Naive thymus-derived CD8-positive, alpha-beta T cell (primary cell): Measurements from ENCODE around the gene SLC22A31. TPM values are rescaled to one million over a fixed set of nuclear protein-coding genes. Genes with fewer than 3 reads are reported as not detected.
"Not testable (repeated sequence)": the region's sequence is repeated elsewhere in the genome, so short reads cannot be mapped to it uniquely, and the experiment has no call there.

Experiments
- ATAC-seq, 2 donors: fragments of 150-1000 bp; cut with Tn5 transposase in 1 of 2; sonication (Bioruptor Pico), chemical (Tn5 transposase) in 1 of 2; 1 replicate in 1 of 2; 2 replicates in 1 of 2; pipeline ENCODE4 v1.10.0; 2021; ENCODE audit warnings: mild to moderate bottlenecking in 2 of 2, moderate library complexity in 2 of 2
- POLR2A ChIA-PET: fragments of 350-600 bp; sonication (Branson Sonifier 250); formaldehyde crosslinking; loops from one replicate; lab custom pipeline; 2021; ENCODE audit warnings: antibody characterized with exemption; lab: Charles Lee
- DNase-seq, 10 donors: peaks; one replicate each; pipeline versions ENCODE4 v3.0.0 to v3.0.0-alpha.2; 2020 to 2022
- H3K27ac Mint-ChIP-seq, 10 donors: one replicate each; pipeline ENCODE4 v1.8.0; 2020 to 2022; ENCODE audit warnings: mild to moderate bottlenecking in 10 of 10, mixed read lengths in 10 of 10, moderate library complexity in 4 of 10, inconsistent platforms in 1 of 10
- H3K27me3 Mint-ChIP-seq, 5 donors: one replicate each; pipeline ENCODE4 v1.8.0; 2021 to 2022; ENCODE audit warnings: mixed read lengths in 5 of 5
- H3K36me3 Mint-ChIP-seq, 3 donors: one replicate each; pipeline ENCODE4 v1.8.0; 2020 to 2022; ENCODE audit warnings: mixed read lengths in 3 of 3, mild to moderate bottlenecking in 2 of 3, inconsistent platforms in 1 of 3
- H3K4me1 Mint-ChIP-seq, 4 donors: one replicate each; pipeline ENCODE4 v1.8.0; 2021 to 2022; ENCODE audit warnings: mixed read lengths in 4 of 4
- H3K4me3 Mint-ChIP-seq, 10 donors: one replicate each; pipeline ENCODE4 v1.8.0; 2020 to 2022; ENCODE audit warnings: mild to moderate bottlenecking in 10 of 10, mixed read lengths in 10 of 10, moderate library complexity in 6 of 10, inconsistent platforms in 1 of 10
- H3K9me3 Mint-ChIP-seq, 9 donors: one replicate each; pipeline ENCODE4 v1.8.0; 2020 to 2022; ENCODE audit warnings: mixed read lengths in 9 of 9, mild to moderate bottlenecking in 3 of 9, inconsistent platforms in 1 of 9, moderate library complexity in 1 of 9
- polyA plus RNA-seq, 3 donors: library from polyadenylated mRNA; unstranded; fragments of 300-500 nt; fragmentation: Illumina TruSeq; gene quantifications; one replicate each; pipeline ENCODE4 v1.2.3, GENCODE V29; 2021
- total RNA-seq, 8 experiments: library from RNA in 2 of 8; stranded (reverse) in 2 of 8; gene quantifications; one replicate each; pipeline ENCODE4 v1.2.3 and lab custom pipeline; 2021 to 2026

The SLC22A31 gene
- total and polyA plus RNA-seq, 5 experiments from 2014 or later: not detected

DNA sequence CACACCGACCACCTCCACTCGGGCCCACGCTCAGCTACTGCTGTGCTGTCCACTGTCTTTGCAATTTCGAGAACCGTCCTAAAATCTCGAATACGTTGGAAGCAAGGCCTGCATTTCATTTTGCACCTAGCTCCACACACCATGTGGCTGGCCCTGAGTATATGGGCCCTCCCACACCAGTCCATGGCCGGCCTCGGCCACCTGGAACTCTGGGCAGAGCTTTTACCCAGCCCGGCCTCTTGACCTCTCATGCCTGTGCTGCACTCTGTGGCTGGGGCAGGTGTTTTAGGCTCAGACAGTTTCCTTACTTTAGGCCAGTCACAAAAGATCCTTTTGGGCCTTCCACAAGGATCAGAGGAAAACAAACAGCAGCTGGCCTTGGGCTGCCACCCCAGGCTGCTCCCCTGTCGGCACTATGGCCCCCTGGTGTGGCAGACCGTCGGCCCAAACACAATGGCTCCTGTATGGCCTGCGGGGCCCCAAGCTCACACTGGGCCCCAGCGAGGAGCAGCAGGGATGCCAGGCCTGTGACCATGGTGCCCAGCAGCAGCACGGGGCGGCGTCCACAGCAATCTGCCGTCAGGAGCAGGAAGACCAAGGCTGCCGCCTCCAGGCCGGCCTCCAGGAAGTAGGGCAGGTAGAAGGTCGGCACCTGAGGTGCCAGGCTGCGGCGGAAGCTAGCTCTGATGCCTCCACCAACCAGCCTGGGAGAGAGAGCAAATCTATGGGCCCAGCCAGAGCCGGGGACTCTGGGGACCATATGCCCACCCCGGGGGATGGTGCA is 2.5 kb downstream of the SLC22A31 start:
- Mint-ChIP-seq H3K36me3 (no peaks in the 10 kb centered on the region), H3K27ac (no peak overlapping the region), H3K4me1 (peaks cover 0 to 16% (median 10%) of the 10 kb centered on the region in 4 donors), H3K27me3 (peaks cover 3 to 29% (median 13%) of the 10 kb centered on the region in 5 donors), H3K4me3 (peak overlapping the region in 1 of 10 donors; percentile 48), H3K9me3 (peaks cover 0 to 3% (median 0%) of the 10 kb centered on the region in 9 donors)
- POLR2A ChIA-PET: no interaction called here
- DNase-seq (no peak), ATAC-seq (no peak)

DNA sequence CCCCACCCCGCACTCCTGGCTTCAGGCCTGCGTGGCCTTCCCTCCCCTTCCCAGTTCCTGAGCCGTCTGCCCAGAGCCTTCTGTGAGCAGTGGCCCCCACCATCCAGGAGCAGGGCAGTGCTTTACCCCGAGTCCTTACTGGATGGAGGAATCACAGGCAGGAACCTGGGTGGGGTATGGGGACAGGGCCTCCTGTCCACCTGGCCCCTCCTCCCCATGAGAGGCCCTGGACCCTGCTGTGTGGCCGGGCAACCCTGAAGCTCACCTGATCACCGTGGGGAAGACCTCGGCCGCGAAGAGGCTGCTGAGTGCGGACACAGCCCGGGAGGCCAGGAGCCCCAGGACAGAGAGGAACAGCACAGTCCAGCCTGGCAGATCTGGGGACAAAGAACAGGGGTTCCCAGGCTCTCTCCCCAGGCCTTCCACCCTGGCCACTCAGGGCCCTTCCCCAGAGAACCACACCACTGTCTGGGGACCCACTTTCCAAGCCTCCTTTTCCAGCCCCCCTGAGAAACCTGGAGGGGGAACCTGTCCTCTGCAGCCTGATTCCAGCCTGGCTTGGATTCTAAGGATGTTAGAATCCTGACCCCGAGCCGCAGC is 3.2 kb downstream of the SLC22A31 start:
- Mint-ChIP-seq H3K4me1 (peaks cover 0 to 11% (median 6%) of the 10 kb centered on the region in 4 donors), H3K9me3 (no peaks in the 10 kb centered on the region), H3K27me3 (peaks cover 0 to 25% (median 8%) of the 10 kb centered on the region in 5 donors), H3K36me3 (no peaks in the 10 kb centered on the region), H3K4me3 (no peak overlapping the region), H3K27ac (no peak overlapping the region)
- DNase-seq: no peak
- POLR2A ChIA-PET: no interaction called here
- no peak for ATAC-seq

DNA sequence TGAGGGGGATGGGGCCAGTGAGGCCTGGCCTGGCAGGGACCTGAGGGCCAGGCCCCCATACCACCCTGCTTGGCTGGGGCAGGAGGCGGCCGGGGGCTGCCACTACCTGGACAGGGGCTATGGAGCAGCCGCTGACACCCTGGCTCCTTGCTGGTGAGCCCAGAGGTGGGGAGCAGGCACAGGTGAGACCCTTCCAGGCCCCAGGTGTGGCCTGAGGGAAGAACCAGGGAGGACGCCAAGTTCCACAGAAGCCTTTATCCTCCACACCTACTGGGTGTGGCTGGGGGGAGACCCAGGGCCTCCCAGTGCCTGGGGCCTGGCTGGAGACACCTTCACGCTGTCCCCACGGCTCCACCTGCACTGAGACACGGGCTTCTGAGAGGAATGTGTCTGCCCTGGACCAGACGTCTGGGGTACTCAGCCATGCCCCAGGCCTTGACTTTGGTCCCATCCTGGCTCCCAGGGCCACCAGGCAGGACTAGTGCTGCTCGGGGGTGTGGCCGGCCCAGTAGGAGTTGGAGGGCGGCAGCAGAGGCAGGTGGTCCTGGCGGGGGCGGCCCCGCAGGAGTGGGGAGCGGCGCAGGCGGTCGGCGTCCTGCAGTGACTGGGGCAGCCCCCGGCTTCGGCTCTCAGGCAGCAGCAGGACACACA is 4.7 kb downstream of the SLC22A31 start:
- no peaks in the 10 kb centered on the region for H3K36me3 Mint-ChIP-seq
- ATAC-seq (no peak), DNase-seq (no peak)
- H3K9me3 Mint-ChIP-seq: no peaks in the 10 kb centered on the region
- peaks cover 0 to 13% (median 6%) of the 10 kb centered on the region in 4 donors for H3K4me1 Mint-ChIP-seq
- POLR2A ChIA-PET: no interaction called here
- no peak overlapping the region for H3K27ac Mint-ChIP-seq
- H3K4me3 Mint-ChIP-seq: no peak overlapping the region
- peaks cover 0 to 23% (median 6%) of the 10 kb centered on the region in 5 donors for H3K27me3 Mint-ChIP-seq

DNA sequence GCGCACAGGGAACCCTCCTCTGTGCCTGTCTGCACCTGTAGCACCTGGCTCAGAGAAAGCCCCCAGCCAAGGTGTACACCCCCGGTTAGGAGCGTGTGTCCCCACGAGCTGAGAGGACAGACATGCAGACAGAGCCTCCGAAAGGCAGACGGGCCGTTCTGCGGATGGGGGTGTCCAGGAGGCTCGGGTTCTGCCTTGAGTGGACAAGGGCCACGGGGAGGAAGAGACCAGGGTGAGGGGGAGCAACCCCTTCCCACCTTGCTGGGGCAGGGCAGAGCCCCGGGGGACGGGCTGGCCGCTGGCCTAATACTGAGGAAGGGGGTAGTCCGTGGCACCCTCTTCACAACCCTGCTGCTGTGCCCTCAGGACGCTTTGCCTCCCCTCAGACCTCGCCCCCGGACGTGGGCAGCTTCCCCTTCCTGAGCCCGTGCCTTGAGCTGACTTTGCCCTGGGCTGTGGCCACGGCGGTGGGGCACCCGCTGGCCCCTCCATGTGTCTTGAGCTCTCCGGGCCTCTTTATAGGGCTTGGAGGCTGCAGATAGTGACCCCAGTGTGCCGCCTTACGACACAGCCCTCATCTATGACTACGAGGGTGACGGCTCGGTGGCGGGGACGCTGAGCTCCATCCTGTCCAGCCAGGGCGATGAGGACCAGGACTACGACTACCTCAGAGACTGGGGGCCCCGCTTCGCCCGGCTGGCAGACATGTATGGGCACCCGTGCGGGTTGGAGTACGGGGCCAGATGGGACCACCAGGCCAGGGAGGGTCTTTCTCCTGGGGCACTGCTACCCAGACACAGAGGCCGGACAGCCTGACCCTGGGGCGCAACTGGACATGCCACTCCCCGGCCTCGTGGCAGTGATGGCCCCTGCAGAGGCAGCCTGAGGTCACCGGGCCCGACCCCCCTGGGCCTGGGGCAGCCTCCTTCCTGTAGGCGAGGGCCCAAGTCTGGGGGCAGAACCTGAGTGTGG is 5.7 kb downstream of the SLC22A31 start:
- peaks cover 0 to 13% (median 4%) of the 10 kb centered on the region in 5 donors for H3K27me3 Mint-ChIP-seq
- ATAC-seq (no peak), DNase-seq (no peak)
- no peaks in the 10 kb centered on the region for H3K36me3 Mint-ChIP-seq
- POLR2A ChIA-PET: no interaction called here
- H3K4me1 Mint-ChIP-seq: peaks cover 0 to 6% (median 1%) of the 10 kb centered on the region in 4 donors
- no peaks in the 10 kb centered on the region for H3K9me3 Mint-ChIP-seq
- H3K27ac Mint-ChIP-seq: peak overlapping the region in 1 of 10 donors; percentile 34
- peak overlapping the region in 4 of 10 donors; percentile 25 to 65 (median 42) for H3K4me3 Mint-ChIP-seq

DNA sequence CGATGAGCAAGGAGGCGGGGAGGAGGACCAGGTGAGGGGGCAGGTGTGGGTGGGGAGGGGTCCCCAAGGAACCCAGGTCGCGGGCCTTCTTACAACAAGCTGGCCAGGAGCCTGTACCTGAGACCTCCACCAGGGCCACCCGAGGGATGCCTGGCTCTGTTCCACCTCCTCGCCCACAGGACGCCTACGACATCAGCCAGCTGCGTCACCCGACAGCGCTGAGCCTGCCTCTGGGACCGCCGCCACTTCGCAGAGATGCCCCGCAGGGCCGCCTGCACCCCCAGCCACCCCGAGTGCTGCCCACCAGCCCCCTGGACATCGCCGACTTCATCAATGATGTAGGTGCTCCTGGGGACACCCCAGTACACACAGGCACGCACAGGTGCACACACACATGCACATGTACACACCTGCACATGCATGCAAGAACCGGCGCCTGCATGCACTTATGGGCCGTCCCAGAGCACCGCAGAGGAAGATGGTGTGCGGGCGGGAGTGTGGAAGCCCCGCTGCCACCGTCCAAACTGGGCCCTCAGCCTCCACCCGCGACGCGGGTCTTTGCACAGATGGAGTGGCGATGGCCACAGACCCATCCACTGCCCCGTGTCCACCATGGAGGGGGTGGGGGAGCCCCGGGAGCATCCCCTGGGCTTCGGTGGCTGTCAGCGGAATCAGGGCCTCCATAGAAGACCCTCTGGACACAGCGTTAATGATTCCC is 6.6 kb downstream of the SLC22A31 start:
- H3K27me3 Mint-ChIP-seq: peaks cover 0 to 4% (median under 1%) of the 10 kb centered on the region in 5 donors
- H3K36me3 Mint-ChIP-seq: no peaks in the 10 kb centered on the region
- POLR2A ChIA-PET: interaction anchor here (0.6 to 1.2 kb wide), 2 partner anchors 20 to 100 kb away, joined by 3 to 5 read pairs; partner anchors contain the start of gene ACSF3
- DNase-seq (no peak), ATAC-seq (peak in 1 of 2 donors; percentile 18)
- no peak overlapping the region for H3K4me3 Mint-ChIP-seq
- H3K27ac Mint-ChIP-seq: peak overlapping the region in 1 of 10 donors; percentile 56
- peaks cover 0 to 2% (median 0%) of the 10 kb centered on the region in 9 donors for H3K9me3 Mint-ChIP-seq
- peaks cover 0 to 5% (median 1%) of the 10 kb centered on the region in 4 donors for H3K4me1 Mint-ChIP-seq

DNA sequence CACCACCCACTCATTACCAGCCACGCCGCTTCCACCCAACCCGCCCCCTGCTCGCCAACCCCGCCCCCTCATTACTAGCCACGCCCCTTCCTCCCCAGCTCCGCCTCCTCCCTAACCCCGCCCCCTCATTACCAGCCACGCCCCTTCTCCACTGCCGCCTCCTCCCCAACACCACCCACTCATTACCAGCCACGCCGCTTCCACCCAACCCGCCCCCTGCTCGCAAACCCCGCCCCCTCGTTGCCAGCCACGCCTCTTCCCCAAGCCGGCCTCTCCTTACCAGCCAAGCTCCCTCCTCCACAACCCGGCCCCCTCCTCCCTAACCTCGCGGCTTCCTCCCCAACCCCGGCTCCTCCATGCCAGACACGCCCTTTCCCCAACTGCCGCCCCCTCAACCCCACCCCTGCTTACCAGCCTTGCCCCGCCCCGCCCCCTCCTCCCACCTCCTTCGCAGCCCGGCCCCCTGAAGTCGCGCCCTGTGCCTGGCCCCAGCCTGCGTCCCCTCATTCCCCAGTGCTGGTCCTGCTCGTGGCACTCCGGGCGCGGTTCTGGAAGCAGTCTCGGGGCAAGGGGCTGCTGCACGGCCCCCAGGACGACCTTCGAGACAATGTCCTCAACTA is 7.3 kb downstream of the SLC22A31 start:
- Mint-ChIP-seq H3K4me1 (peaks cover 0 to 5% (median 1%) of the 10 kb centered on the region in 4 donors), H3K27ac (no peak overlapping the region), H3K36me3 (no peaks in the 10 kb centered on the region), H3K9me3 (peaks cover 0 to 2% (median 0%) of the 10 kb centered on the region in 9 donors), H3K4me3 (peak overlapping the region in 3 of 10 donors; percentile 37 to 63 (median 41)), H3K27me3 (peaks cover 0 to 2% (median 0%) of the 10 kb centered on the region in 5 donors)
- ATAC-seq (peak; percentile 35 to 51), DNase-seq (peak in 5 of 10 donors; percentile 41 to 70 (median 48))
- POLR2A ChIA-PET: interaction anchor here (0.6 to 1.2 kb wide), 3 partner anchors 19 to 99 kb away, joined by 3 to 5 read pairs (median 3); partner anchors contain the start of gene ACSF3

DNA sequence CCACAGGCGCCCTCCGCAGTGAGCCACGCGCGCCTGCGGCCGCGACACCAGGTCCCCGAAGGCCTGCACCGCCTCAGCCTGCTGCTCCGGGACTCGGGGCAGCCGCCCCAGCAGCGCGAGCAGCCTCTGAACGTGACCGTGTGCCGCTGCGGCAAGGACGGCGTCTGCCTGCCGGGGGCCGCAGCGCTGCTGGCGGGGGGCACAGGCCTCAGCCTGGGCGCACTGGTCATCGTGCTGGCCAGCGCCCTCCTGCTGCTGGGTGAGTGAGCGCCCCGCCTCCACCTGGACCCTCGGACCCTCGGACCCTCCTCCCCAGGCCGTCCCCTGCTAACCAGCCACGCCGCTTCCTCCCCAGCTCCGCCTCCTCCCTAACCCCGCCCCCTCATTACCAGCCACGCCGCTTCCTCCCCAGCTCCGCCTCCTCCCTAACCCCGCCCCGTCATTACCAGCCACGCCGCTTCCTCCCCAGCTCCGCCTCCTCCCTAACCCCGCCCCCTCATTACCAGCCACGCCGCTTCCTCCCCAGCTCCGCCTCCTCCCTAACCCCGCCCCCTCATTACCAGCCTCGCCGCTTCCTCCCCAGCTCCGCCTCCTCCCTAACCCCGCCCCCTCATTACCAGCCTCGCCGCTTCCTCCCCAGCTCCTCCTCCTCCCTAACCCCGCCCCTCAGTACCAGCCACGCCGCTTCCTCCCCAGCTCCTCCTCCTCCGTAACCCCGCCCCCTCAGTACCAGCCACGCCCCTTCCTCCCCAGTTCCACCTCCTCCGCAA is 8.0 kb downstream of the SLC22A31 start:
- not testable (repeated sequence) for H3K9me3 Mint-ChIP-seq, H3K4me1 Mint-ChIP-seq, H3K36me3 Mint-ChIP-seq, H3K27me3 Mint-ChIP-seq, H3K27ac Mint-ChIP-seq
- DNase-seq: peak; percentile 42 to 86 (median 70)
- POLR2A ChIA-PET: interaction anchor here (0.6 to 1.2 kb wide), 4 partner anchors 18 to 157 kb away, joined by 3 to 5 read pairs (median 3); partner anchors contain the start of gene ZNF778
- peak; percentile 40 to 60 for ATAC-seq
- peak overlapping the region in 3 of 10 donors; percentile 37 to 63 (median 41) for H3K4me3 Mint-ChIP-seq

DNA sequence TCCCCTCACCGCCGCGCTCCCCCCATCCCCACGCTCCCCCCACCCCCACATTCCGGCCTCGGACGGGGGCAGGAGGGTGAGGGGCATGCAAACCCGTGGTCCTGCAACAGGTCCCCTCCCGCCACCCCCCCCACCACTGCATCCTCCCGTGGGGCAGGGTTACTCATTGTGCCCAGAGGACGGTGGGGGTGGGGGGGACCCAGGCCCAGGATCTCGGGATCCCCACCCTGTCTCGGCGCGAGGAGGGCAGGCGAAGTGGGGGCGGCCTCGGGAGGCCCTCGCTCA is 8.5 kb downstream of the SLC22A31 start:
- Mint-ChIP-seq H3K27me3 (peaks cover 0 to 2% (median 0%) of the 10 kb centered on the region in 5 donors), H3K4me3 (no peak overlapping the region), H3K36me3 (no peaks in the 10 kb centered on the region), H3K4me1 (peaks cover 0 to 5% (median 3%) of the 10 kb centered on the region in 4 donors), H3K9me3 (peaks cover 0 to 2% (median 0%) of the 10 kb centered on the region in 9 donors), H3K27ac (no peak overlapping the region)
- POLR2A ChIA-PET: no interaction called here
- ATAC-seq (no peak), DNase-seq (peak in 1 of 10 donors; percentile 19)

DNA sequence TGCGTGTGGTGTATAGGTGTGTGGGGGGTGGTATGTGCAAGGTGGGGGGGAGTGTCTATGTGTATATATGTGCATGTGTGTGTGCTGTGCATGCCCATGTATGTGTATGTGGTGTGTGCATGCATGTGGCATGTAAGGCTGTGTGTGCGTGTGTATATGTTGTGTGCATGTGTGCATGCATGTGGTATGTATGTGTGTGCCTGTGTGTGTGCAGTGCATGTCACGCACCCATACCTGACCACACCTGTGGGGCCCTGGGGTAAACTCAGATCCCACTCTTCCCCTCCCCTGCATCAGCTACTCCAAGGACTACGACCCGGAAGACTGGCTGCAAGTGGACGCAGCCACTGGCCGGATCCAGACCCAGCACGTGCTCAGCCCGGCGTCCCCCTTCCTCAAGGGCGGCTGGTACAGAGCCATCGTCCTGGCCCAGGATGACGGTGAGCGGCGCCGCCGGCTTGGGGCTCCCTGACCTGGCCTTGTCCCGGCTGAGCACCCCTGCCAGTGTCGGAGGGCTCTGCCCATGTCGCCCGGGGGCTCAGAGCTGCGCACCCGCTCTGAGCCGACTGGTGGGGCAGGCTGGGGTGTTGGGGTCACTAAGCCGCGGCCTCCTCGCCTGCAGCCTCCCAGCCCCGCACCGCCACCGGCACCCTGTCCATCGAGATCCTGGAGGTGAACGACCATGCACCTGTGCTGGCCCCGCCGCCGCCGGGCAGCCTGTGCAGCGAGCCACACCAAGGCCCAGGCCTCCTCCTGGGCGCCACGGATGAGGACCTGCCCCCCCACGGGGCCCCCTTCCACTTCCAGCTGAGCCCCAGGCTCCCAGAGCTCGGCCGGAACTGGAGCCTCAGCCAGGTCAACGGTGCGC is 9.1 kb downstream of the SLC22A31 start:
- H3K4me1 Mint-ChIP-seq: peaks cover 0 to 5% (median 3%) of the 10 kb centered on the region in 4 donors
- DNase-seq: peak in 2 of 10 donors; percentile 17 to 66
- no peak for ATAC-seq
- no peaks in the 10 kb centered on the region for H3K36me3 Mint-ChIP-seq
- H3K9me3 Mint-ChIP-seq: peaks cover 0 to 2% (median 0%) of the 10 kb centered on the region in 9 donors
- H3K27me3 Mint-ChIP-seq: no peaks in the 10 kb centered on the region
- peak overlapping the region in 2 of 10 donors; percentile 43 to 72 for H3K27ac Mint-ChIP-seq
- POLR2A ChIA-PET: no interaction called here
- H3K4me3 Mint-ChIP-seq: peak overlapping the region in 8 of 10 donors; percentile 15 to 65 (median 40)
